HG03108 (cell line): ENCODE measurements around the gene SEZ6.

Experiments
- ATAC-seq: cut with Tn5 transposase; IDR thresholded peaks from one replicate; pipeline ENCODE4 v1.9.1; 2021; ENCODE audit warnings: moderate library complexity; ENCODE audit not compliant: unreplicated experiment

The SEZ6 gene

DNA sequence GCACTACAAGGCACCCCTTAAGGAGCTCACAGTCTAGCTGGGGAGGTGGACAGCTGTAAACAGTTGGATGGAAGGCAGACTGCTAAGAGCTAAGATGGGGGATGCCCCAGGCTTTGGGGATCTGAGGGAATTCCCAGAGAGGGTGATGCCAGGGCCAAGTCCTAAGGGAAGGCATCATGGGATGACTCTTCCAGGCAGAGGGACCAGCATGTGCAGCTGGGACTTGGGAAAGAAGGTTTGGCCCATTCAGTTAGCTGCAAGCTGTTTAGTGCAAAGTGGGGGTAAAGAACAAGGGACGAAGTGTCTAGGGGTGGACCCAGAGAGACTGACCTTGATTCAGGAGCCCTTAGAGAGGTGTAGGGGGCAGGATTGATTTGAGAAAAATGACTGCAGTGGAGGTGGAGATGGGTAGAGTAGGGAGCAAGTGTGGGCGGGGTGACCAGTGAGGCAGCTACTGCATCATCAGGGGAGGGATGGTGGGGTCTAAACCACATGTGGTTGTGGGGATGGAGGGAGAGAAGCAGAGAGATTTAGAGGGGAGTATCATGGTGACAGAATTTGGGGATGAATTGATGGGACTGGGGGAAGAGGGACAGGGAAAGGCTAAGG, 27.4 kb downstream of the SEZ6 start:
- ATAC-seq = no peak

DNA sequence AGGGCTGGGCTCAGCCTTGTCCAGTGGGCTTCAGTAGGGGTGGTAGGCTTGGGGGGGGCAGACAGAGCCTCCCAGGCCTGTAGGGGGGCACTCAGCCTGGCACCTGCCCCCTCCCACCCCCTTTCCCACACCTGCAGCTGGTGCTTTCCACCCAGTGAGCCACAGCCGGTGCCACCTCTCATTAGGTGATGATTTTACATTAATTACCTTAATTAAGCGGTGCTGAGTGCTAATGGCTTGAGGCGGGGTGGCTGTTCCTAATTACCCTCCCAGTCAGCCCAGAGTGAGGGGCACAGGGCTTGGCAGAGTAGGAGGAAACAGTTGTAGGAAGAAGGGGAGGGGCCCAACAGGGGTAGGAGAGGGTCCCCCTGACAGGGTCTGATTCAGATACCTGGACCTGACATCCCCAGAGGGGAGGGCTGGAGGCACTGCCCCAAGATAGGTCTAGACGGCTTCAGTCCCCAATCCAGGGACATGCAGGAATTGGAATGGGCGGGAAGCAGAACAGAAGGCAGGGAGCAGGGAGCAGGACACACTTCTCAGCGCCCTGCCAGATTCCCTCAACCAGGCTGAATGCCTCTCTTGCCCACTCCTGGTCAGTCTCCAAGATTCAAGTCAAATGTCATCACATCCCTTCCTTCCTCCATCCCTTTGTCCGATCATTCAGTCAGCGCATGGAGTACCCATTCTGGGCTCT, 28.0 kb downstream of the SEZ6 start:
- no peak for ATAC-seq

DNA sequence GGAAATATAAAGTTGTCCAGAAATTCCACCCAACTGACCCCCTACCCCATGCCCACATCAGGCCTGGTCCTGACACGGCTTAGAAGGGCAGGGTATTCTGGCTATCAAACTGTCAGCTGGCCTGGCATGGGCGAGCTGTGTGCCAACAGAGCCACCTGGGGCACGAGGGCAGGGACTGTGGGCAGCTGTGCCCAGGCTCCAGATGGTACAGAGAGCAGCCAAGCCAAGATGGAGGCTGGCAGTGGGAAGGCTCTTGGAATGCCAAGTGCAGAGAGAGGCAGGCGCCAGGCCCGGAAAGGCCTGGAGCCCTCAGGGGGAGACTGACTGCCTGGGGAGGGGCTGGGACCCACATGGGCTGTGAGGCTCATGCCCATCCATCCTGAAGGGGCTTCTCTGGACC, 30.2 kb downstream of the SEZ6 start:
- ATAC-seq = no peak

DNA sequence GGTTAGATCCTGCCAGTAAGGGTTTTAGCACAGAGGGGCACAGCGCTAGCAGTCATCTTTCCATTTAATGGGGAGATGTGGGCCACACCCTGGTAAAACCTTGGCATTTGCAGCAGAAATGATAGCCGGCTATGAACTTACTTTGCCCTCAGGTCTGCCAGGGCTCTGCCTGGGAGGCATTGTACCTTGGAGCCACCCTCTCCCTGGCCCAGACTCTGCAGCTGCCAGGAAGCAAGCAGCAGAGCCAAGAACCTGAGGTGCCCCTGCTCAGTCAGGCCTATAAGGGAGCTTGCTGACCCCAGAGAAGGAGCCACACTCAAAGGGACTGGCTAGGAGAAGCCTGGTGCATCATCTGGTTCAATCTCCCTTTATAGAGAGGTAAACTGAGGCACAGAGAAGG, 30.8 kb downstream of the SEZ6 start:
- no peak for ATAC-seq

DNA sequence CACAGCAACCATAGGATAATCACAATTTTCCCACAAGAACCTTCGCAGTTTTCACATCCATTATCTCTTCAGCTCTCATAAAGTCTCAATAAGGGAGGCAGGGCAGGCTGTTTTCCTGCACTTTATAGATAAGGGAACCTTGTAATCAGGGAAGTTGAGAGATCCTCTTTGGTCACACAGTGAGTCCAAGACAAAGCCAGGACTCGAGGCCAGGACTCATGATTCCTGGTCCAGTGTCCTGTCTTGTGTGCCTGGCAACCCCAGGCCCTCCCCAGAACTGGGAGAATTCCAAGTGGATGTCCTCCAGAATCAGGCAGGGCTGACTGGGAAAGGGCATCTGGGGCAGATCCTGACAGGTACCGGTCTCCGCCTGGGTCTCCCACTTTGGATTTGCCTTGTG, 31.4 kb downstream of the SEZ6 start:
- ATAC-seq = no peak

DNA sequence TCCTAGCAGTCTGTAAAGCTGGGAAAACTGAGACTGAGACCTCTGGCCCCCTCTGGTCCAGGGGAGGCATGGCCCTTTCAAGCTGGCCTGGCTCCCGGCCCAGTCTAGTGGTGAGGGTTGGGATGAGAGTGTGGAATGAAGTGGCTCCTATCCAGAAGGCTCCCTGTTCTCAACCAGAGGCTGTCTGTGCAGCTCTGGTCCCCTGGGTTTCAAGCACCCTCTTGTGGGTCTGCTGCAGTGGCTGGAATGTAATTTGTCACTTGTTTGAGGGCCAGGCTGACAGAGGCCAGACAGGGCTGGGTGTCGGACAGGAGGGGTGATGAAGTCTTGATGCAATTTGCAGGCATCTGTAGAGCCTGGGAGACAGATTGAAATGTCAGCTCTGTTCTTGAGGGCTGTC, 32.4 kb downstream of the SEZ6 start:
- no peak for ATAC-seq

DNA sequence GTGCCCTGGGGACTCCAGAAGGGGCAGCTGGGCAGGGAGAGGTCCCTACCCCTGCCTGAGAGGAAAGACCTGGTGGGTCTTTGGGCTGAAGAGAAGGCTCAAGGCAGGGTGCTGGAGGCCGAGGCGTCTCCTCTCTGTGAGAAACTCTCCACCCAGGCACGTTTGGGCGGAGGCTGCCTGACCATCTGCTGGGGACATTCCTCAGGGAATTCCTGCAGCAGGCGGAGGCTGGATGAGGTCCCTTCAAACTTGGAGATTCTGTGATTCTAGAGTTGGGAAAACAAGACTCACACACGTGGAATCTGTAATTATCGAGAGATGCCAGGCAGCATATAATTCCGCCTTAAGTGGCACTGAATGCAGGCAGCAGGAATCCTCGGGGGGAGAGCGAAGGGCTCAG, 33.4 kb downstream of the SEZ6 start:
- no peak for ATAC-seq

DNA sequence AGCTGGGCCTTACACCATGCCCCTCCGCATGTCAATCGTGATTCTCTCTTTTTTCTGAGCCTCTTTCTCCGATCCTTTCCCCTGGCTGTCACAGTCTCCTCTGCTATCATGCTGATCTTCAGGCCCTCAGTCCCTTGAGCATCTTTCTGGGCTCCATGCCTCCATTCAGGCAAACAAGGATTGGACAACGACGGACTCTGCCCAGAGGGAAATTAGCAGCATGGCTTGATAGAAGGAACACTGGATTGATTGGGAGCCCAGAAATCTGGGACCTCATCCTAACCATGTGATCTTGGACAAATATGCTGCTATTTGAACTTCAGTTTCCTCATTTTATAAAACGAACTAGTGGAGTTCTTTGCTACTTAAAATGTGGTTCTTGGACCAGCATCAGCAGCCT, 35.0 kb downstream of the SEZ6 start:
- no peak for ATAC-seq

DNA sequence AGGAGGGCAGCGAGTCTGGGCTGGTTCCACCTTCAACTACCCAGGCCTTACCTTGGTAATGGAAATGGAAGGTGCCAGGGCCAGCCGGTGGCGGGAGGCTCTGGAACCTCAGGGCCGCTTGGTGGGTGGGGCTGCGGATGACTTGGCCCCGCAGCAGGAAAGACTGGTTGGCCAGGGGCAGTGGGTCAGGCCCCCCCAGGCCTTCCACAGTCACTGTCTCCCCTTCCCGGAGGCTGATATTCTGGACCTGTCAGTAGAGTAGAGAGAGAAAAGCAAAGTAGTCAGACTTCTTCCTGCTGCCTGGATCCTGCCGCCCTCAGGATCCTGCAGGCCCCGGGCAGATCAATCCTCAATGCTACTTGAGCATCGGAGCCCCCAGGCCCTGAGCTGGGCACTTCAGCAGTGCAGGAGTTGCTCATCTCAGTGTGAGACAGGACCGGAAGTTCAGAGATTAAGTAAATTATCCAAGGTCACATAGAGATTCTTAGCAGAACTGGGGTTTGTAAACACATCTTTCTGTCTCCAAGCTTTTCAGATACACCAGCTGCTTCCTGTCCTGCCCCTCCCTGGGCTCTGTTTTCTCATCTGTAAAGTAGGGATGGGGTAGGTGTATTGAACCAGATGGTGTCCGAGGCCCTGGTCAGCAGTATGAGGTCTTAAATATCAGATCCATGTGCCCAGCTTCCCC, 36.0 kb downstream of the SEZ6 start:
- ATAC-seq = no peak

DNA sequence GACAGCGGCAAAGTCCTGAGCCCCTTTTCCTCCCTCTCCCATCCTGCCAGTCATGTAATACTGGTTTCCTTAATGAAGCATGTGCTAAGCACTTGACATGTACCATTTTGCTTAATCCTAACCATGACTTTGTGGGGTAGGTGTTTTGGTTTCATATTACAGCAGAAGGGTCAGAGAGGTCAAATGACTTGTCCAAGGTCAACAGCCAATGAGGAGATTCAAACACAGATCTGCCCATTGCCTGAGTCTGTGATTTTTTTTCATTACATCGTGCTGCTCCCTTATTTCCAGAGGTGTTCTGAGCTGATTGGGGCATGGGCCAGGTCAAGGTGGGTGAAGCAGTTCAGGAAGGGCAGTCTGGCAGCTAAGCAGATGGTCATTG, 36.9 kb downstream of the SEZ6 start:
- ATAC-seq = no peak

DNA sequence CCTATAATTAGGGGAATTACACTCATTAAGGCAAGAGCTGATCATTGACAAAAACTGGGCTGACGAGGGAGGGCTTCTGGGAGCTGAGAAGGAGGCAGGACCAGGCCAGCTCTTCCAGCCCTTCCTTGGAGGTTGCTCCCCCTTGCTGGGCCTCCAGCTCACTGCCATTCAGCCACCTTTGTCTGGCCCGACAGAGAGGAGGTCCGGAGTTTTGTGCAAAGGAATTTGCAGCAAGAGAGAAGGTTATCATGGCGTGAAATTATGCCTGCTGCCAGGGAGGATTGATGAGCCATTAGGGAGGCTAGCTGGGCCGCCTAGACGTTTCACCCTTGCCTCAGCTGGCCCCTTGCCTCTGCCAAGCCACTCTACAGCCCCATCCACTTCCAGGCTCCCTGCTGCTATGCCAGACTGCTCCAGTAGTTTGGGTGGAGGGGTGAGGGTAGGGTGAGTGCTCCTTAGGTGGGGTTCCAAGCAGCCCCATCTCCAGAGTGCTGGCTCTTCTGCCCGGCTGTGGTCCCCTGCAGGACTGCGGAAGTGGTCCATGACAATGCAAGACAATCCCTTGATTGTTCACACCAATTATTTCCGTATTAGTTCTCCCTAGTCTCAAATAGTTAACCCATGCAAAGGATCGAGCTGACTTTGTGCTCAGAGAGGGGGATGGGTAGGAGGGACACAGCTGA, 37.5 kb downstream of the SEZ6 start:
- no peak for ATAC-seq

DNA sequence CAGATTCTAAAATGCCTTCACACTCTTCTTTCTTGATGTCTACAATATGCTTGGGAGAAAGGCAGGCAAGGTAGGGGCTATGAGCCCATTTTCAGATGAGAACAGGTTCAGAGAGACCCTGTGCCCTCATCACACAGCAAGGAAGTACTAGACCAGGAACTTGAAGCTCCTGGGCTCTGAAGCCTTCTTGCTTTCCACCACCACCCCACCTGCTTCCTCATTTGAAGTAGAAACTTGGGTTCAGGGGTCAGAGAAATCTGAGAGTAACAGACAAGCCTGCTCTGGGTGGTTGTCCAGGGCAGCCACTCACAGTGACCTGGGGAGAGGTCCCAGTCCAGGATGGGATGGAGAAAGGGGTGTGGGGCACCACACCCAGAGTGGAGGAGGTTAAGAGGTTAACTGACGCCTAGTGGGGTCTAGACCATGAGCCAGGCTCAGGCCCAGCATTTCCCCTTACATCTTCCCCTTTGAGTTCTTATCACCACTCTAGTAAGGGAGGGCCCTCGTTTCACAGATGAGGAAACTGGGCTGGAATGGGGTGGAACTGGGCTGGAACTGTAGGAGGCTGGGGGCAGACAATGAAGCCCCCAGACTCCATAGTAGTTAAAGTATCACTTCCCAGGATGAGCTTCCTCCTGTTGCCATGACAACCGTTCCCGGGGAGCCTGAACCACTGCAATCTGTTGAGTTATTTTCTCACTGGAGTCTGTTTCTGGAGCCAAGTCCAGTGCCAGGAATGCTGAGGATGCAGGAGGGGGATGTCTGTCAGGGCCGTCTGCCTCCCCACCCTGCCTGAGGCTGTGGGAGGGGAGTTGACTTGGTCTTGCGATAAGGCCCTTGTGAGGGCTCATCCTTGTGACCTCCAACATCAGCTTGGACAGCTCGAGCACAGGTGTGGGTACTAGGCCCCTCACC, 38.4 kb downstream of the SEZ6 start:
- ATAC-seq = no peak

DNA sequence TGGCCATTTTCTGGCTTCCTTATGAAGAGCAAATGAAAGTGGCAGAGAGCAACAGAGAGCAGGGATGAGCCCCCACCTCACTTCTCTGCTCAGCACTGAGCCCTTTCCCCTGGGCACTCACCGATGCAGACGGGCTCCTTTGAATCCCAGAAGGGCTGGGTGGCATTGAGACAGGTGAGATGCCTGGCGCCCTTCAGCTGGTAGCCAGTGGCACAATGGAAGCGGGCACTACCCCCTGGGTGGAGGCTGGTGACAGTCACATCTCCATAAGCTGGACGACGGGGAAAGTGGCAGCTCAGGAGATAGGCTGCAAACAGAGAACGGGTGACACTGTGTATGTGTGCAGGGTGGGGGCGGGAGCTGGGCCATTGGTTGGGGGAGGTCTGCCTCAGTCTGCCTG, 42.0 kb downstream of the SEZ6 start:
- no peak for ATAC-seq

DNA sequence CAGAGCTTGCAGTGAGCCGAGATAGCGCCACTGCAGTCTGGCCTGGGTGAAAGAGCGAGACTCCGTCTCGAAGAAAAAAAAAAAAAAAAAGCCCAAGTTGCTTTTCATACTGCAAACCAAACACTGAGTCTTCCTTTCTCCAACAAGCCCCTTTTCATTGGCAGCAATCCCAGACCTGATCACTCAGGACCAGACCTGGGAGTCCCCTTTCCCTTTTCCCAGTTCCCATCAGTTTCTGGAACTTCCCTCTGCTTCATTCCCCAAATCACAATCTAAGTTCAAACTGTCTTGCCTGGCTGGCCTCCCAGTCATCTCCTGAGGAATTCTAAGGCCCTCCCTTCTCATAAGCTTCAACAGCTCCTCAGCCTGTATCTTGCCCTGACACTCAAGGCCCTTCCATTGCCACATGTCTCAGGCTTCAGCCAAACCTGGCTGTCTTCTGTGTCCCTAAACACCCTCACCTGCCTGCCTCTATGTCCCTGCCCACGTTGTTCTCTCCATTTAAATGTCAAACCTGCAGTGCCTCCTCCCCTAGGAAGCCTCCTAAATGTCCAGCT, 42.7 kb downstream of the SEZ6 start:
- ATAC-seq = no peak

DNA sequence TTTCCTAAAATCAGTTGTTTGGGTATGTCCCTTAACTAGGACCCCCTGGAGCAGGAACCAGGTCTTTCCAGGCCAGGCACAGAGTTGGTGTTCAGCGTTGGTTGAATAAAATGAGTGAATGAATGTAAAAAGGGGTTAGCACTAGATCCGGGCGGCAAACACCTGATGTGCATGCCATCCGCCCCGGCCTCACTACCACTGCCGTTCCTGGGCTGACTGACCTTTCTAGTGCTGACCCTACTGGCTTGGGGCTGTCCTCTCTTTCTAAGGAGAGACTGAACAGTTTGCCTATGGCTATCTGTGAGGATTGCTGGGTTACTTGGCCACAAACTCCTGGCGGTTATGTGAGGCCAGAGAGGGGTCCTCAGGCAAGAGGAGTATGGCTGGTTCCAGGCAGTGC, 44.4 kb downstream of the SEZ6 start:
- ATAC-seq = no peak

DNA sequence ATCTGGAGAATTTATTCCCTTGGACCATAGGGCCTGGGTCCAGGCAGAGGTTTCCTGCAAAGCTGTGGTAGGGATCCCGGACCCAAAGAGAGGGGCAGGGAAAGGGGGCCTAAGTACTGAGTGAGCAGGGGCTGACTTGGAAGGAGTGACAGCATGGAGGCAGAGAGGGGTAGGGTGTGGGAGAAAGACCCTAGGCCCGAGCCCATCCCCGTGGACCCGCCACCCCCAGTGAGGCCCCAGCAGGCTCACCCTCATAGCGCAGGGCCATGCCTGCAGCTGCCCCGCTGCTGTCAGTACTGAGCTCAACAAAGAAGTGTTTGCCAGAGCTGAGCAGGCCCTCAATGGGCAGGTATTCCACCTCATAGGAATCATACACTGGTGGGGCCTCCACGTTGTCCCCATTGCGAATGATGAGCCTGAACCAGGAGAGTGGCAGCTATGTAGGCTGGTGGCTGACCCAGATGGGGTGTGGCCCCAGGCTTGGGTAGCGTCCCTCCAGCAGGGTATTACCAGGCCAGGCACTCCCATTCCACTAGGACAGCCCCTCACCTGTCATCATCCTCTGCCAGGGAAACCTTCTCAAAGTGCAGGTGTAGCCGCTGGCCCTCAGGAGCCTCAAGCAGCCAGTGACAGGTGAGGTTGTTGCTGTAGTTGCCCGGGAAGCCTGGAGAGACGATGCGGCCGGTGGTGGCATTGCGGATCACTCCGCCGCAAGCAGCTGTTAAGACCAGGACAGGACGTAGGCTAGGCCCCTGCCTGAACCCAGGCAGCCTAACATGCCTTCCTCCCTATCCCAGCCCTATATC, 45.4 kb downstream of the SEZ6 start:
- ATAC-seq = no peak

DNA sequence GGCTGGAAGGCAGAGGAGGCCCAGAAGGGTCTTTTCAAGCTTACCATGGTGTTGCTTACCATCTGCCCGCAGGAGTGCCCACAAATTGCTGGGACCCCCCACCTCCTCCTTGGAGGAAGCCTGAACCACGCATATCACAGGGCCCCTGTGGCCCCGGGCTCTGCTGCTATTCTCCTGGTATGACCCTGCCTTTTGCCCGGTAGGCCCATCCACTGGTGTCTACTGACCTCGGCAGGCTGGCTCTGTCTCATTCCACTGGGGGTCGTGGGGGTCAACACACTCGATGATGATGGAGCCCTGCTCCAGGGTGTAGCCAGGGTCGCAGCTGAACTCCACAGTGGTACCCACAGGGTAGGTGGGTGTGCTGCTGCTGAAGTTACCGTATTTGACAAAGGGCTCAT, 46.4 kb downstream of the SEZ6 start:
- no peak for ATAC-seq

DNA sequence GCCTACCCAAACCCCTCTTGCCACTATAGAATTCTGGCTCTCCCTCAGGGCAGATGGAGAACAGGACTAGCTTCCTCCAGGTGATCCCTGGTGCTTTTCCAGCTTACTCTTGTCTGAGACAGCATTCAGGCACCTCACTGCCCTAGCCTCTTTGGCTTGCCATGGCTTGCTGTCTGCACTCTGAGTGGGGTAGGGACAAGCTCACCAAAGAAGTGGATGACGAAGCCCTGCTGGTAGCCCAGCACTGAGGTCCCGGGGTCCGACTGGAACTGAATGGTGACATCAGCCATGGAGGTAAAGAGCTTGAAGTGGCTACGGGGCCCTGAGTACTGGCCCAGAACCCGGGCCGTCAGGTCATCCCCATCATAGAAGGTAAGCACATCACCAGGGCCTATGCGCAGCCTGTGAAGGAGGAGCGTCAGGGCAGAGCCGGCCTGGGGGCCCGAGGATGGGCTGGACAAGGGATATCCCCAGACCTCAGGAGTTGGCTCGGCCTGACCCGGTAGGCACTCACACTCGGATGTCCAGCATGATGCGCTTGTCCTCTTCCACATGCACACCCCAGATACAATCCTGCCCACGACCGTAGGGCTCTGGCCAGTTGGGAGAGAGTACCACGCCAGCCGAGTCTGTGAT, 46.9 kb downstream of the SEZ6 start:
- no peak for ATAC-seq

DNA sequence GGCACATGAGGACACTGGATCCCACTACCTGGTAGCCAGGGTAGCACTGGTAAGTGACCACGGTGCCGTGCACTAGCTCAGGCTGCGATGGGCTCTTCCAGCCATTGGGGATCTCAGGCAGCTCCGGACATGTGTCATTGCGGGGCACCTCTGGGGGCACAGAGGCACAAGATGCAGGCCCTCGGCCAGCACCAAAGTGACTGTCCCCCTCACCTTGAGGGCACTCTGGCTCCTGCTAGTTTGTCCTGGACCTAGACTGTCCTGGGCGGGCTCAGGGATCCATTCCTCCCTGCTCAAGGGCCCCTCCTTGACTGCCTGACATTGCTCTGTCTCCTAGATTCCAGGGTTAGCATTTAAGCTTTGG, 47.9 kb downstream of the SEZ6 start:
- no peak for ATAC-seq
